ENCODE data around the gene ITGA5. TPM values are rescaled to one million over a fixed set of nuclear protein-coding genes. Genes with fewer than 3 reads are reported as not detected.

ITGA5 gene
- total RNA-seq, 1 experiment from 2014 or later = 12.2 TPM

- no peak overlapping the region for H2BK5ac ChIP-seq (ENCODE audit: insufficient read length, low read length)
- H2BK120ac ChIP-seq (ENCODE audit: low read depth, low read length, poor library complexity, severe bottlenecking) = no peak overlapping the region
- no peaks in the 10 kb centered on the region for H3K4me1 ChIP-seq (ENCODE audit: insufficient read depth, low read length)
- Mint-ChIP-seq H3K4me1 (peaks cover 19 to 22% of the 10 kb centered on the region in 2 experiments), H3K36me3 (ENCODE audit: insufficient read depth in 1 of 3, low read depth in 3 of 3) (peaks cover 7 to 35% (median 19%) of the 10 kb centered on the region in 3 experiments; a peak in 6 of 7 replicates), H3K9me3 (no peaks in the 10 kb centered on the region), H3K27me3 (ENCODE audit: low read depth) (peaks cover 41% of the 10 kb centered on the region), H3K4me3 (no peak overlapping the region), H3K27ac (no peak overlapping the region)
- H2BK20ac ChIP-seq (ENCODE audit: low read depth, low read length, poor library complexity, severe bottlenecking) = no peak overlapping the region
- H3T11ph ChIP-seq (ENCODE audit: low read length) = no peak overlapping the region
- H3K79me1 ChIP-seq (ENCODE audit: insufficient read depth, low read depth, low read length, poor library complexity, severe bottlenecking) = no peaks in the 10 kb centered on the region
- H3K9ac ChIP-seq (ENCODE audit: extremely low read depth, insufficient read length, low read length) = no peak overlapping the region
- no peak overlapping the region for H2AK5ac ChIP-seq (ENCODE audit: insufficient read length, low read length)
- H3K79me2 ChIP-seq (ENCODE audit: insufficient read depth, low read length) = no peaks in the 10 kb centered on the region
- no peaks in the 10 kb centered on the region for H3K9me3 ChIP-seq (ENCODE audit: control insufficient read depth, low read depth, low read length)
- no peak overlapping the region for H3K23ac ChIP-seq (ENCODE audit: insufficient read length, low read depth, low read length)
- H3K27ac ChIP-seq (ENCODE audit: insufficient read length, low read depth, low read length) = no peak overlapping the region
- no CpG with 5 or more reads among the region's 2 CpGs for WGBS (ENCODE audit: extremely low coverage, insufficient read length, low lambda C conversion rate)
- H3K4me2 ChIP-seq (ENCODE audit: insufficient read depth, insufficient read length, low read length) = no peak overlapping the region
- H3K18ac ChIP-seq (ENCODE audit: insufficient read length, low read depth, low read length) = no peak overlapping the region
- no peak overlapping the region for H2BK15ac ChIP-seq (ENCODE audit: low read depth, low read length)
- no peak overlapping the region for H3K14ac ChIP-seq (ENCODE audit: insufficient read depth, low read length)
- H4K8ac ChIP-seq (replicated peaks; ENCODE audit: insufficient read length, low read depth, low read length) = no peak overlapping the region
- no peak overlapping the region for H3K56ac ChIP-seq (ENCODE audit: insufficient read length, low read depth, low read length)
- no peak overlapping the region for H2AFZ ChIP-seq (ENCODE audit: low read length)
- no peak for DNase-seq
- H4K91ac ChIP-seq (ENCODE audit: insufficient read length, low read depth, low read length) = no peak overlapping the region
- no peak overlapping the region for H4K5ac ChIP-seq (ENCODE audit: insufficient read length, low read depth, low read length)
- no peak overlapping the region for H2BK12ac ChIP-seq (ENCODE audit: insufficient read length, low read depth, low read length)
- no peaks in the 10 kb centered on the region for H4K20me1 ChIP-seq (ENCODE audit: control insufficient read depth, insufficient read depth, insufficient read length)
- TF ChIP-seq CTCF (conservative IDR thresholded peaks at IDR 0.05) = no peak
- H3K27me3 ChIP-seq (ENCODE audit: insufficient read depth, low read length) = no peaks in the 10 kb centered on the region; the same call in 1 of the 2 replicates
- no peak overlapping the region for H3K4ac ChIP-seq (ENCODE audit: low read depth, low read length)
- H3K23me2 ChIP-seq (ENCODE audit: insufficient read length, low read depth, low read length, poor library complexity, severe bottlenecking) = peaks cover 5% of the 10 kb centered on the region
Observed at GRCh38 chr12:54374562-54375258, 44.4 kb downstream of the ITGA5 start.
